HG02943 (cell line): Measurements from ENCODE around the gene INPP4B.

Experiments used
- ATAC-seq: cut with Tn5 transposase; IDR thresholded peaks from one replicate; pipeline ENCODE4 v1.9.1; 2021; ENCODE audit warnings: mild to moderate bottlenecking, low read depth, moderate library complexity; ENCODE audit not compliant: unreplicated experiment

Gene INPP4B

DNA sequence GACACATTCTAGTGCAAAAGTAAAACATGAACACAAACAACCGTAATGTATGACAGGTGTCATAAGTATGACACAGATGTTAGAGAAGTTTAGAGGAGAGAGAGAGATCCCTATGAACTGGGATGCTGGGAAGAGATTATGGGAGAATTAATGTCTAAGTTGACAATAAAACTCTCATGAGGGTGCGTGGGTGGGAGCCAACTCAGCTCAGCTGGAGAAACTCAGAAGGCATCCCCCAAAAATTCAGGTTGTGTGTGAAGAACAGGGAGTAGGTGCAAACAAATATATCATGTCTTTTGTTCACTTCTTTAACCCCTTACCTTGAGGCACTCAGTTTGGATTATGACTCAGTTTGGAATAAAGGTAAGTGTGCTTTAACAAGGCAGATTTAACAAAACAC, 484.1 kb downstream of the INPP4B start:
- no peak for ATAC-seq

GRCh38 chr4:142360657-142361056, 485.4 kb downstream of the INPP4B start:
- no peak for ATAC-seq

- no peak for ATAC-seq
These were observed 487.4 kb downstream of the INPP4B start for GRCh38 chr4:142358656-142359055.

DNA sequence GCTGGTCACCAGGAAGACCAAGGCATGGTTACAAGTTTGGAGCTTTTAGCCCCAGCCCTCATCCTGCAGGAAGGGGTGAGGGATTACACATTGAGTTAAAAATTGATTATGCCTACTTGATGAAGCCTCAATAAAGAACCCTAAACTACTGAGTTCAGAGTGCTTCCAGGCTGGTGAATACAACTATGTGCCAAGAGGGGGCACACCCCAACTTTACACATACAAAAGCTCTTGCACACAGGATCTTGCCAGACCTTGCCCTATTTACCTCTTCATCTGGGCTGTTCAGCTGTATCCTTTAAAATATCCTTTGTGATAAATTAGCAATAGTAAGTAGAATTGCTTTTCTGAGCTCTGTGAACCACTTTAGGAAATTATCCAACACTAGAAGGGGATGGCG, 489.3 kb downstream of the INPP4B start:
- no peak for ATAC-seq

- no peak for ATAC-seq
These were observed 489.9 kb downstream of the INPP4B start for GRCh38 chr4:142356118-142356759.

GRCh38 chr4:142355421-142355930, 490.6 kb downstream of the INPP4B start:
- ATAC-seq, result no peak

DNA sequence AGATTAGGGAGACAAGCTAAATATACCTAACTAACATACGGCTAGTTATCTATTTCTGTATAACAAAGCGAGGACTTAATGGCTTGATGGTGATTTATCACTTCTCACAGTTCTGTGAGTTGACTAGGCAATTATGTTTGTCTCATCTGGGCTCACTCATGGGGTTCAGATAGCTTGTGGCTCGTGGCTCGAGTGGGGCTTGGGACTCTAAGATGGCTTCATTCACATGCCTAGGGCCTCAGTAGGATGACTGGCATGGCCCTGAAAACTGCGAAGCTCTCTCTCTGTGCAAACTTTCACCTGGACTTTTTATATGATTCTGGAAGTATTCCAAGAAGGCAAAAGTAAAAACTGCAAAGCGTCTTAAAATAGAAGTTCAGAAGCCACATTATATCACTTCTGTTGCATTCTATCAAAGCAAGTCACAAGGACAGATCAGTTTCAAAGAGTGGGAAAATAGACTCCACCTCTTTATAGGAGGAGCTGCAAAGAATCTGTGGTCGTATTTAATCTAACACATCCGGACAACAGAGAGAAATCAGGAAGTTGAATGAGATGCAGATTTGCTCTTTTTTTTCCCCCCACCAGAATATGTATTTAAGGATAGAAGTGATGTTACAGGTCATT, 491.2 kb downstream of the INPP4B start:
- ATAC-seq, result no peak

DNA sequence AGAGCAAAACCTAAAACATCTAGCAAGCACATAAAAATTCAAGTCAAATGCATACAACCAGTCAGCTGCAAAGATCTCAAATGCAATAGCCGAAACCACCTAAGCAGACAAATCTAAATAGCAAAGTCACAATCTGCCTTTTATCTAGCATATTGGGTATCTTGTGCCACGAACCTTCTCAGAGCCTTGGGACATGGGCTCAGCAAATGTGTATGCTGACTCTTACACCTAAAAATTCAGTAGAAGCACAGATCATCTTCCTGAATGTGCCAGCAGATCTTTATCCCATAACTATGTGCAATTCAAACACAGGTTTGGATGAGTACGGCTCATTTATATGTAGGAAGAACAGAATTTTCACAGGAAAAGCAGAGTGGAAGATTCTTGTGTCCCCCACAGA, 492.1 kb downstream of the INPP4B start:
- no peak for ATAC-seq

- no peak for ATAC-seq
These were observed 492.9 kb downstream of the INPP4B start for GRCh38 chr4:142353149-142353738.

GRCh38 chr4:142352712-142353111, 493.4 kb downstream of the INPP4B start:
- no peak for ATAC-seq

DNA sequence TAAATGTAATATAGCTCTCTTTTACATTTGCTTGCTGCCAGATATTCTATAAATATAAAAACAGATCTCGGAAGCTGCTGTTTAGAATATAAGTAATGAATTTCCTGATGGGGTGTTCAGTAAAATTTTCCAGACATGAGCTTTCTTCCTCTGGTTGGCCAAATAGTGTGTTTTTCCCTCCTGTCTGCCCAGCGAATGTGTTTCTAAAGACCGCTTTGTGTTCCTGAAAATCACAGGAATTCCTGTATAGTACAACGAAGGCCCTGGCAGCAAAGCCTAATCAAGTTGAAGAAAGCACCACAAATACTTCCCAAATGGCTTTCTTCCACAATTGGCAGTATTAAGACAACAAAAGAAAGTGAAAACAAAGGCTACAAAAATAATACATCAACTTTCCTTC, 494.1 kb downstream of the INPP4B start:
- no peak for ATAC-seq

DNA sequence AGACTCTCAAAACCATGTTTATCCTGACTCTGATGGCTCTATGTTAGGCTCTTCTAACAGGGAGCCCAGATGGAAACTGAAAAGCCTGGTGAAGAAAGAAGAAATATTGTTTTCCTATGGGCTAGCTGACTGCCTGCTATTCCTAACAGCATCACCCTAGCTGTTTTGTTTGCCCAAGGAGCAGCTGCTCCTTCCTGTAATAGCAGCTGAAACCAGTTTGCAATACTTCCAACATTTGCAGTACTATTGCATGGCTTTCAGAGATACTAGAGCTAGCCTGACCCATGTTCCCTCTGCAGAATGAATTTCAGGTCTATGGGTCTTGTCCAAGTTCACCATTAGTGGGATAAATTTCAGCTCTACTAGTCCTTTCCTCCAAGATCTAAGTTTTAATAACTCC, 495.2 kb downstream of the INPP4B start:
- no peak for ATAC-seq

- no peak for ATAC-seq
These were observed 497.5 kb downstream of the INPP4B start for GRCh38 chr4:142348613-142349021.

DNA sequence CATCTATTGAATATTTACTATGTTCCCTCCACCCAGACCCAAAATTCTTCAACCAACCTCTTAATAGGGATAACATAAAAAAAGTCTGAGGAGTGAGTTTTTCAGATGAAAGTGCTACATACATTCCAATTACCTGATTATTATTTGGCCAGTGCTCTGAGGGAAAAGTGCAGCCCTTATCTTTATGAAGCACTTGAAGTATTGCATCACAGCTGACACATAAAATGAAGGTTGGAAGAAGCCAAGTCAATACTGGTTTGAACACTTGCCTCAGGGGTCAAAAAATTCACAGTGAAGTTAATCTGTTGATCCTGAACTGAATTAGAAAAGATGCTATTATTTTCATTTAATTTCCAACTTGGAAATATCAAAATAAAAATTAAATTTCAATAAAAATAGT, 498.9 kb downstream of the INPP4B start:
- no peak for ATAC-seq

- ATAC-seq, result no peak
These were observed 500.2 kb downstream of the INPP4B start for GRCh38 chr4:142345924-142346323.

- ATAC-seq, result no peak
These were observed 504.8 kb downstream of the INPP4B start for GRCh38 chr4:142341268-142341667.

- no peak for ATAC-seq
These were observed 507.0 kb downstream of the INPP4B start for GRCh38 chr4:142339053-142339452.

DNA sequence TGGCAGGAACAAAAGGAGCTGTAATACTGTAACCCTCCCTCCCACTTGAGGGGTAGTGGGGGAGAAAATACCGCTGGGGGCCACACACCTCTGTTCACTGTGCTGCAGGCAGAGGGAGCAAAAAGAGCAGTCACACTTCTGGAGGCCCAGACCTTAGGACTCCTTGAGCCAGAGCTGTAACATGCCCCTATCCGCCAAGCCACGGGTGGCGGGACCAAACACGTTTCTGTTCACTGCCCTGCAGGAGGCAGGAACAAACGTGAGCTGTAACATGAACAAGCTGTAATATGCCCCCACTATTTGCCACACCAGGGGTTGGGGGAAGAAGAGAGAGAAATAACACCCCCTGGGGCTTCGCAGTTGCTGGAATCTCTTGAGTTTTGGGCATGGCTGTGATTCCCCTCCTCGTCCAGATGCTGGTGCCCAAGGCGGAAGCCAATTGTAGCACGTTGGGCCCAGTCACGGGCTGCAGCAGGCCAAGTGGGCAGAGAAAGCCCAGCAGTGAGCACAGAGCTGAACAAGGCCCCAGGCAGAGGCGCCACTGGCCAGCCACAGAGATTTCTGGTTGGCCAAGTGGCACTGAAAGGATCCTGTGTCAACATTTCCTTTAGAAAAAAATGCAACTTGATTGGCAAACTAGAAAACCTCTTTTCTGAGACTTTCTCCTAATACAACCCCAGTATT, 509.7 kb downstream of the INPP4B start:
- ATAC-seq, result no peak

DNA sequence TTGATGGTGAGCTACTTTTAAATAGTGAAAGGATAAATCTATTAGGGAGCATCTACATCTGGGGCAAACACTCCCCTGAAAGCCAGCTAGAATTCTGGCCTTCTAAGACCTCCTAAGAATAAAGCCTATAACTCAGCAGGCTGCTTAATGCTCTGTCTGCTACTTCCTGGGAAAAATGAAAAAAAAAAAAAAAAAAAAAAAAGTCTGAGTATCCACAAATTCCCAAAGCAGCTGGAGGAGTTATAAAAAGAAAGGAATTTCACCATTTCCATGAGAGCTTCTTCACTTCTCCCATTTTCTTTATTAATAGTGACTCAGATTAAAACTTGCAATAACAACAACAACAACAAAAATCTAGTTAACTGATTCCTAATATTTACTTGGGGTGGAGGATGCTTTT, 511.2 kb downstream of the INPP4B start:
- no peak for ATAC-seq

DNA sequence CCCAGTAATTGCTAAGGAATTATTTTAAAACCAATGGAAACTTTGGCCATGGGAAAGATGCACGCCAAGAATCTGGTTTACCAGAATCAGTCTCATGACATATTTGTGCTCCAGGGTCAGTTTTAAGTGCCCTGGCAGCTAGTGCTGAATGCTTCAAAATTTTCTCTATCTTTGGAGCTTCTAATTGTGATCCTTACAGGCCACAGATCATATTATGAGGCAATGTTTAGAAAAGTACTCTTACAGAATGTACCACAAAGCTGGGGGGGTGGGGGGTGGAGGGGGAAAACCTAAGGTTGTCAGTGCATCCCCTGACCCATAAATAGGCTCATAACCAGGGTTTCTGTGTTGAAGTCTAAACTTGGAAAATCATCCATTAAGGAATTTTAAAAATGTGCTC, 514.5 kb downstream of the INPP4B start:
- no peak for ATAC-seq

- ATAC-seq, result no peak
These were observed 515.0 kb downstream of the INPP4B start for GRCh38 chr4:142331132-142331531.
